NCI-H128 (cell line): ENCODE results near the gene CD101.
"Not testable (repeated sequence)": the region's sequence is repeated elsewhere in the genome, so short reads cannot be mapped to it uniquely, and the experiment has no call there.

ENCODE experiments used
- DNase-seq: peaks from one replicate; lab custom pipeline; 2025; ENCODE audit not compliant: unreplicated experiment; lab: John Stamatoyannopoulos, UW

The CD101 gene, protein sequence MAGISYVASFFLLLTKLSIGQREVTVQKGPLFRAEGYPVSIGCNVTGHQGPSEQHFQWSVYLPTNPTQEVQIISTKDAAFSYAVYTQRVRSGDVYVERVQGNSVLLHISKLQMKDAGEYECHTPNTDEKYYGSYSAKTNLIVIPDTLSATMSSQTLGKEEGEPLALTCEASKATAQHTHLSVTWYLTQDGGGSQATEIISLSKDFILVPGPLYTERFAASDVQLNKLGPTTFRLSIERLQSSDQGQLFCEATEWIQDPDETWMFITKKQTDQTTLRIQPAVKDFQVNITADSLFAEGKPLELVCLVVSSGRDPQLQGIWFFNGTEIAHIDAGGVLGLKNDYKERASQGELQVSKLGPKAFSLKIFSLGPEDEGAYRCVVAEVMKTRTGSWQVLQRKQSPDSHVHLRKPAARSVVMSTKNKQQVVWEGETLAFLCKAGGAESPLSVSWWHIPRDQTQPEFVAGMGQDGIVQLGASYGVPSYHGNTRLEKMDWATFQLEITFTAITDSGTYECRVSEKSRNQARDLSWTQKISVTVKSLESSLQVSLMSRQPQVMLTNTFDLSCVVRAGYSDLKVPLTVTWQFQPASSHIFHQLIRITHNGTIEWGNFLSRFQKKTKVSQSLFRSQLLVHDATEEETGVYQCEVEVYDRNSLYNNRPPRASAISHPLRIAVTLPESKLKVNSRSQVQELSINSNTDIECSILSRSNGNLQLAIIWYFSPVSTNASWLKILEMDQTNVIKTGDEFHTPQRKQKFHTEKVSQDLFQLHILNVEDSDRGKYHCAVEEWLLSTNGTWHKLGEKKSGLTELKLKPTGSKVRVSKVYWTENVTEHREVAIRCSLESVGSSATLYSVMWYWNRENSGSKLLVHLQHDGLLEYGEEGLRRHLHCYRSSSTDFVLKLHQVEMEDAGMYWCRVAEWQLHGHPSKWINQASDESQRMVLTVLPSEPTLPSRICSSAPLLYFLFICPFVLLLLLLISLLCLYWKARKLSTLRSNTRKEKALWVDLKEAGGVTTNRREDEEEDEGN

DNA sequence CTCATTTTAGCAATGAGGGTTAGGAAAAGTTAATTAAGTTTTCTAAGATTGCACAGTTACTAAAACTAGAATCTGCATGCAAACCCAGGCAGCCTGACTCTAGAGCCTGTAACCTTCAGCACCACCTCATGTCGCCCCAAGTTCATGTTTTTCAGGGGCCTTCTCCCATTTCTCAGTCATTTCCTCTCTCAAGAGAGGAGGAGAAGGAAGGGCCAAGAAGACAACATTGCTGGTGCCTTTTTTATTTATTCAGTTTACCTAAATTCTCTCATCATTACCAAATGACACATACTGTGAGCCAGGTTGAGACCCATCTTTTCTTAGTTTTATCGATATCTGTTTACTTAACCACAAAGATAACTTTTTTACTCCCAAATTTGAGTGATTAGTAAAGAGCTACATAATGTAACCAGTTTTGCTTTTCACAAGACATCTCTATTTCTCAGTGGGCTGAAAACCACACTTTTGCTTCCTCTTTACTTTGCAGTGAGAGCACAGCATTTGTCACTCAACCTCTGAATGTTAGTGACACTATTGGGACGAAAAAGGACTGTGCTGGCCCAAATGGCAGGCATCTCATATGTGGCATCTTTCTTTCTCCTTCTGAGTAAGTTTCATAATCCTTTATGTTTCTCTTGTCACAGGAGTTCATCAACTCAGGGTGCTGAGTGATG lies at the start of gene CD101:
Gene CD101 (plus strand): TSS at position 507 of the 674 bp plus-strand sequence. CDS start 58 bp downstream, at position 565.
- DNase-seq, result no peak

DNA sequence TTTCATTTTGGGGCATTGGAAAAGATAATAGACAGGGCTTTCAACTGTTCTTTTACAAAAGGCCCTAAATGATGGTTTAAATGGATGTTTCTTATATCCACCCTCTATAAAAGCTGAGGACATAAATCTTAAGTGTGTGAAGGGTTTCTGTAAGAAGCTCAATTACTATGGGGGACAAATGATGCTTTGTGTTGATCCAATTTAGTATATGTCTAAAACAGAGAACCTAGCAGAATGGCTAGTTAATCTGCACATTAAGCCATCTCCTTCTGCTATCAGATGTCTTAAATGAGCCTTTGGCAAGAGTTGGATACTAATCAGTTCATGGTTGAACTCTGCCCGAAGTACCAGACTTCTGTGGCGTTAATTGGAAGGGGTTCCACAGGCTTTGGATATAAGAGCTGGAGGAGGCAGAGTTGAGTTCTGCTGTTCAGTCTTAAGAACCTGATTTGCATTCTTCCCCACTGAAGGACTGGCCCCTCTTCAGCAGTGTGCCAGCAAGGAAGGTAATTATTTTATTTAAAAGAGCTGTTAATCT lies 48.8 kb upstream of the CD101 start:
- no peak for DNase-seq

DNA sequence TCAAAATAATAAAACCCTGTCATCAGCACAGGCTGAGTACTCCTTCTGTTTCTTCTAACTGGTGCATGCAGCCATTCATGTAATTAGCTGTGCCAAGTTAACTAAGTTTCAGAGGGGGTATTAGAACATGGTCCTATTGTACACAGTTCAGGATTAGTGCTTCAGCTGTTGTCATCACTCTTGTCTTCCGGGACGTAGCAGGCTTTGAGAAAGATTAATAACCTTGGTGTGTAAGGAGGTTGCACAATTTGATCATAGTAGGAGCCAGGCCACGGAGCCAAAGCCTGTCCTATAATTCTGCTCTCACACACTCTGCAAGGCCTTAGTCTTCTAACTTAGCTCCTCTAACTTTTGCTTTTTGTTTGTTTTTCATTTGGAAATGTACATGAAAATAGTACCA lies 47.1 kb upstream of the CD101 start:
- DNase-seq, result no peak

DNA sequence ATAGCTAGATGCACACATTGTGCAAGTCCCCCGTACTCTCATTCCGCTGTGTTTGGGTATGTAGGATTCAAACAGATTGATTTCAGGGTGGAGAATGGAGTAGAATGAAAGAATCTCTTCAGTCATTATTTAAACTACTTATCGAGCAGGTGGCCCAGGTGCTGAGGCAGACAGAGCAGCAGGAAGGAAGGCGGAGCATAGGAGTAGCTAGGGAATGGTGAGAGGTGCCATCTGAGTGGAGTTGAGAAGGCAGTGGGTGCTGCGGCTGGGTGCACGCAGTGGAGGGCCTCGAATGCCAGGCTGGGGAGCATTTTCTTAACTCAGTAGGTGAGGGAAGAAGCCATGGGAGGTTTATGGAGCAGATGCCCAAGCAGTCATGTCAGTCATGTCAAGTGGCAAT lies 45.2 kb upstream of the CD101 start:
- no peak for DNase-seq

DNA sequence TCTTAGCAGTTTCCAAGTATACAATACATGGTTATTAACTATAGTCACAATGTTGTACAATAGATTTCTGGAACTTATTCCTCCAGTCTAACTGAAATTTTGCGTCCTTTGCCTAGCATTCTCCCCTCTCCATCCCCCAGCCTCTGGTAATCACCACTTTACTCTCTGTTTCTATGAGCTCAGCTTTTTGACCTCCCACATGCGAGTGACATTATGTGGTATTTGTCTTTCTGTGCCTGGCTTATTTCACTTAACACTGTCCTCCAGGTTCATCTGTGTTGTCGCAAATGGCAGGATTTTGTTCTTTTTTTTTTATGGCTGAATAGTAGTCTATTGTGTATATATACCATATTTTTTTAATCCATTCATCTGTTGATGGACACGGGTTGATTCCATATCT lies 43.9 kb upstream of the CD101 start:
- no peak for DNase-seq

DNA sequence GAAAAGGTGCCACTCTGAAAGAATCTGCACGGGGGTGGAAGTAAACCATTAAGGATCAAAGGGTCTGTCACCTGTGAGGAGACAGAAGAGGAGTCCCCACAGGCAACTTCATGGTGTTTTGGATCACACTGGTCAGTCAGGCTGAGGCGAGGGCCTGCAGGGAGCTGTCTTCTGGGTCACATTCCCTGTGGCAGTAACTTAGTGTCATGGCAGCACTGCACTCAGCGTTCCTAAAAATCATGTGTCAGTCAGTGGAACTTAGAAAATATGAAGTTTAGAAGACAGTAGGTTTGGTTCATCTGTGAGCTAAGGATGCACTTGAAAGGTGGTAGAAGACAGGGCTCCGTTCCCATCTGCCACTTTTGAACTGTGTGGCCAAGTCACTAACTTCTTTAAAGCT lies 43.5 kb upstream of the CD101 start:
- DNase-seq, result no peak

DNA sequence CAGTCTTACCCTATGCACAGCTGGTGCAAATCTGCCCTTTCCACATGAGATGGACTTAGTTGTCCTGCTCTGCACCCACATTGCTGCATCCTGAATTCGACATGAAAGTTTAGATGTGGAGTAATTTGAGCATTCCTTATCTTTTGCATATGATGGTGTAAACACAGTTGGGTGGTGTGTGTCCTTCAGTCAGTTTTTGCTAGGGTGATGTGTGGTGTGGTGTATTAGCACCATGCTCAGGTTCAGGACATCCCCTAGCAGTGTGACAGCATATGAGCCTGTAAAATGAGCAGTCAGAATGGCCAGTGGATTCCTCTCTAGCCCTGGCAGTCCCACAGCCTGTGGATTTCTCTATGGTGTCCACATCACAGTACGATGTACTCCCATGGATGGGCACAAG lies 42.6 kb upstream of the CD101 start:
- no peak for DNase-seq

DNA sequence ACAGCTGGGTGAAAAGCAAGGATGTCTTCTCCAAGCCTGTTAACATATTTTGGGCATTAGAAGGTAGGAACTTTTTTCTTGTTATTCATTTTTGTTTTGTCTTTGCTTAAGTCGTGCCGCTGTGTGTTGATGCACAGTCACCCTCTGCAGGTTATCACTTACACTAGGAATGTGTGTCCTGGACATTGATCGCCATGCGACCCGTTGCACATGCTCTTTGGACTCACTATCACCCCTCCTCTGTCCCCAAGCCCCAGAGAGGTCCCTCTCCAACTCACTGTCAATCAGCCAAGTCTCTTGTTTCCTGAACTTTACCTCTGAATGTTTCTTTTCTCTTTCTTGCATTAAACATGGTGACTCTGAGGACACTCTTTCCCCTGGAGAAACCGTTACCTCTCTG lies 40.0 kb upstream of the CD101 start:
- no peak for DNase-seq

DNA sequence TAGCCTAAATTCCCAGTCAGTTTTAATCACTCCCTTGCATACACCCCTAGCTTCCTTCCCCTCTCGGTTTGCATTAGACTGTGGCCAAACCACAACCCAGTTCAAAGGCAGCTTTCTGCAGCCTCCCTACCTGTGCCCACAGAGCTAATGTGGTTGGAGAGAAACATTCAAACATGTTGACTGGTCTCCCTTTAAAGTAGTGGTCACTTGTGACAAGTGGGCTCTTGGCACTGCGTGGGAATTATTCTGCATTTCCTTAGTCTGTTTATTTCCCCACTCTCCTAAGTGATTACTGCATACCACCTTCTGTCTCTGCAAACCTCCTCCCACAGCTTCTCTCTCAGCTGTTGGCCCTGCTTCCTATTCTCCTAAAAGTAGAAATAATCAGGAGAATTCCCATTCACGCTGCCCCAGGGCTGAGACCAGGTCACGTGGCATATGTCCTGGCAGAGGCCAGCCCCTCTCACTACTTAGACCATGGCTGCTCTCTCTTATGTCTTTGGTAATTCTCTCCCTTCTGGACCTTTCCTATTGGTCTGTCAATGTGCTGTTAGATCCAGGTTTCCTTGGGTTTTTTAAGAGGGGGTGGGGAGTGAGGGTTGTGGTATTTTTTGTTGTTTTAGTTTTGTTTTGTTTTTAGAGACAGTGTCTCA lies 38.4 kb upstream of the CD101 start:
- DNase-seq, result no peak

DNA sequence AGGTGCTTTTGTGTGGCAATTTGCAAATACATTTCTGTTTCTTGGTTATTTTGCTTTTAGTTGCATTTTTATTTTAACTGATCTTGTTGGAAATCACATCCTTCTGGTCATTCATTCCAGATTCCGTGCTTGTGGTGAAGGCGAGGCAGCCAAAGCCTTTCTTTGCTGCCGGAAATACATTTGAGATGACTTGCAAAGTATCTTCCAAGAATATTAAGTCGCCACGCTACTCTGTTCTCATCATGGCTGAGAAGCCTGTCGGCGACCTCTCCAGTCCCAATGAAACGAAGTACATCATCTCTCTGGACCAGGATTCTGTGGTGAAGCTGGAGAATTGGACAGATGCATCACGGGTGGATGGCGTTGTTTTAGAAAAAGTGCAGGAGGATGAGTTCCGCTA lies 34.8 kb upstream of the CD101 start:
- DNase-seq, result no peak

DNA sequence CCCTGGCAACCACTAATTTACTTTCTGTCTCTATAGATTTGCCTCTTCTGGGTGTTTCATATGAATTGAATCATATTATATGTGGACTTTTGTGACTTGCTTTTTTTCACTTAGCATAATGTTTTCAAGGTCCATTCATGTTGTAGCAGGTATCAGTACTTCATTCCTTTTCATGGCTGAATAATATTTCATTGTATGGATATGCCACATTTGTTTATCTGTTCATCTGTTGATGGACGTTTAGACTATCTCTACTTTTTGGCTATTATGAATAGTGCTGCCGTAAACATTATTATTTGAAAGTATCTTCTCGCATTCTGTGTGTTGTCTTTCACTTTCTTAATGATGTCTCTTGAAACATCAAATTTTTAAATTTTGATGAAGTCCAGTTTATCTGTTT lies 32.8 kb upstream of the CD101 start:
- DNase-seq, result no peak

DNA sequence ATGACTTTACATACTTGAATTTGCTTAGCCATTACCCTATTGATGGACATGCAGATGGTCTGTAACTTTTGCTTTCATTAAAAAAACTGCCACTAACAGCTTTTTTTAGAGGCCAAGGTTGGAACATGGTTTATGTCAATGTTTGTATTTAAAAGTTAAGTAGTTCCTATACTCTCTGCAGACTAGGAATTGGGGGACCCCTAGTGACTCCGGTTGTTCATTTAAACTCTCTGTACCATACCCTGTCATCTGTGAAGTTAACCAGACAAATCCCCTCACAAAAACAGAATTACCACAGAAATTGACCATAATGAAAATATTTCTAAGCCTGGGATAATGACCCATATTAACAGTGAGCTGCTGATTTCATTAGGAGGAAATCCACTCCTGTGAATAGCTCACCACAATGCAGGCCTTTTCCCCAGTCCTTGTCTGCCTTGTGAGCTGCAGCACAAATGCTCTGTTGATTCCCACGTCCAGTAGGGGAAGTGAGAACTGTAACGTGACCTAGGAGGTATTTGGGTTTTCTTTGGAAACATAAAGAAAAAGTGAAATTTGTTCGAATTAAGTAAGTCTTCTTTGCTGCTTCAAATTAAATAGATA lies 30.2 kb upstream of the CD101 start:
- no peak for DNase-seq

DNA sequence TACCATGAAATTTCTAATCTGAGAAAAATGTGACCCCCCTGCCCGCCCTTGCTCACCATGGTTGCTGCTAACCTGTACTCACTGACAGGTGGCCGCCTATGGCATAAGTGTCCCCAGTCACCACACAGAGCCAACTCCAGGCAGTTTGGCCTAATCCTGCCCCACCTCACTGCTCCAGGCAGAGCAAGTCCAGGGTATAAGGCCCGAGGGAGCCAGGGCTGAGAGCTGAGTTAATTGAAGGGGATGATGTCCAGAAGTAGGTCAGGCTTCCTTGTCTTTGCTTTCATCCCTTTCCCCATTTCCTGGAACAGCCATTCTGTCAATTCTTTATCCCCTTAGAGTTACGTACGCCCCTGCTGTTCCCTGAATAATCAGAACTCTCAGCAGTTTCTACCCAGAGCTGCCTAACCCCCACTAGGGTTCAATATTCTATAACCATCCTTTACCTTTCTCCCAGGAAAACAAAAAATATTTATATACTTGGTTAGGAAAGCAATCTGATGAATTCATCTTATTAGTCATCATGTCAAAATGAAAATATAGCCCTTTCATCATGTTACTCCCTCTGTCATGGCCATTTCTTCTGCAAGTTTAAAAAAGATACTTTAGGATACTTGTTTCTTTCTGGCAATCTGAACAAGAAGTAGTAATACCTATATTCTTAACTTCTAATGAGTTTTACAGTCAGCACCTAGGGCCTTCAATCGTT lies 29.4 kb upstream of the CD101 start:
- DNase-seq, result no peak

DNA sequence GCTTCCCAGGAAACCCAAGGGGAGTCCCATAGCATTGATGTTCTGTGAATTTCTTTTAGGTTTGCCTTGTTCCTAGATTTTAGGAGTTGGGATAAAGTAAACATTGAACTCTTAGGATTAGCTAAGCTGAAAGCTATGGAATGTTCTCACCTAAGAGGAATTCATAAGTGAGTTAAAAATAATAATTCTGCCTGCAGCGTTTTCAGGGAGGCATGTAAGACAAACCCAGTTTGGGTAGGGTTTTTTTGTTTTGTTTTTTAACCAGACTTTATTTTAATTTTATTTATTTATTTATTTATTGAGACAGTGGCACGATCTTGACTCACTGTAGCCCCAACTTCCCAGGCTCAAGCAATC lies 28.9 kb upstream of the CD101 start:
- no peak for DNase-seq

DNA sequence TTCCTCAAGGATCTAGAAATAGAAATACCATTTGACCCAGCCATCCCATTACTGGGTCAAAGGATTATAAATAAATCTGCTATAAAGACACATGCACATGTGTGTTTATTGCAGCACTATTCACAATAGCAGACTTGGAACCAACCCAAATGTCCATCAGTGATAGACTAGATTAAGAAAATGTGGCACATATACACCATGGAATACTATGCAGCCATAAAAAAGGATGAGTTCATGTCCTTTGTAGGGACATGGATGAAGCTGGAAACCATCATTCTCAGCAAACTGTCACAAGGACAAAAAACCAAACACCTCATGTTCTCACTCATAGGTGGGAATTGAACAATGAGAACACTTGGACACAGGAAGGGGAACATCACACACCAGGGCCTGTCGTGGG lies 21.3 kb upstream of the CD101 start:
- DNase-seq, result not testable (repeated sequence)

DNA sequence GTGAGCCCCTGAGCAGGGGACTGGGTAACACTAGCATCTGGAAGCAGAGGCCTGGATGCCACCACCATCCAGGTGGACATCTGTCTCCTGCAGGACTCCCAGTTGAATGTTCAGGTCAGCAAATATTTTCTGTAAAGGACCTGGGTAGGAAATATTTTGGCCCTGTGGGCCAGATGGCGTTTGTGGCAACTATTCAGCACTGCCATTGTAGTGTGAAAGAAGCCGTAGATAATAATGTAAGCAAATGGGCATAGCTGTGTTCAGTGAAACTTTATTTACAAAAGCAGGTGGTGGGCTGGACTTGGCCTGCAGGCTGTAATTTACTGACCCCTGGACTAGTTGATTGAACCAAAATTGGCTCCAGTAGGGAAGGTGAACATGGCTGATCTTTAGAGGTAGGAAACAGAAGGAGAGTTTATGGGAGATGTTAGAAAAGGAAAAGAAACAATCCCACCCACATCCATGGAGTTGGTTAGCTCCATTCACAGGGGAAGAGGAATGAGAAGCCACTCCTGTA lies 20.0 kb upstream of the CD101 start:
- no peak for DNase-seq

DNA sequence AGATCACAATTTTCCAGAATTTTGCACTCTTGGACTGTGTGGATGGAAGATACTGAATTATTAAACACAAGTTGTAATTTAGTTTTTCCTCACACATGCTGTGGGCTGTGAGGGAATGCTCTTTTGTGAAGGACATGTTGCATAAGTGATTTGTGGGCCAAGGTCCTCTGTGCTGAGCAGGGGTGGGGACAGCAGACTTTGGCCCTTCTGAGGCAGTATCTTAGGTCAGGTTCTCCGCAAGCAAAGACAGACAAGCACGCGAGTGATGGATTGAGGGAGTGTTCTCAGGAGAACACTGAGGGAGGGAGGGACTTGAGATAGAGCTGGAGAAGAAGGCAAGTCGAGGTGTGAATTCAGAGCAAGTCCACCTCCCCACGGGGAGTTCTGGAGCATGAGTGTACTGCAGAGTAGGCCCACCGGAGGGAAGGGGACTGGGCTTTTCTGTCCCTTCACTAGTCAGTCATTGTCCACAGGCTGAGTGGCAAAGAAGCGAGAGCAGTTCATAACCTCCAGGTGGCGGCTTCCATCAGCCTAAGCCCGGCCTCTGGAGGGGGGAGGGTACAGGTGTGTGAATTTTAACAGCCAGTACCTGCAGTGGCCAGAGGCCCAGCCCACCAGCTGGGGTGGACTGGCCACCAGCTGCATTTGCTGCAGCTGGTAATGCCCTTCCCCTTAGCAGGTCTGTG lies 19.1 kb upstream of the CD101 start:
- no peak for DNase-seq

DNA sequence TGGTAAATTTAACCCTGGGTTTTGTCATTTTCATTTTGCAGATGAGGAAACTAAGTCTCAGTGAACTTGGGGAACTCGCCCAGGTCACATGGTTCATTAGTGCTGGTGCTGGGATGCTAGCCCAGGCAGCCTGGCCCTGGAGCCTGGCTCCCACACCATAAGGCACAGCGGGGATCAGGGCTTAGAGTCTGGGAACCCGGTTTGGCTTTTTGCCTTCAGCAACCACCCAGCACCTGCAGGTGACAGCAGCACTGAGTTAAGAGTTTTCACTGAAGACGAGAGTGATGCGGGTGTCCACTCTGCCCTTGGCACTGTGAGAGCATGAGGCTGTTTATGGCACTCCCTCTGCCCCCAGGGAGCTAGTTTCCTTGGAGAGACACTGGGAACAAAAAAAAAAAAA lies 18.4 kb upstream of the CD101 start:
- no peak for DNase-seq

DNA sequence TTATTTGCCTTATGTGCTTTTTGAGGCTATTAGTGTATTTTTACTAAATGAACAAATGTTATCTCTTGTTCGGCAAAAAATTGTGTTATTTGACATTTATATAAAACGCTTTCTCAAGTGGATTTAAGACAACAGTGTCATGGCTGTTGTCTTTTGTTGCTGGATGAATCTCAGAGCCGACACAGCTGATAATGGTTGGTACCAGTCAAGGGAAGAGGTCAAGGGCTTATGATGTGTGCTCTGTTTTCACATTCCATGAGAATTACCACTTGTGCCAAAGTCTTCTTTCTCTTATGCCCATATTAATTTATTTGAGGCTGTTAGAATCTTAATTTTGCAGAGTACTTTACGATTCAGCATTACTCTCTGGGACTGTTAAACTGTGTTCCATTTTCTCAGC lies 17.9 kb upstream of the CD101 start:
- no peak for DNase-seq
